ENCODE results near the gene SLC30A3. TPM values are rescaled to one million over a fixed set of nuclear protein-coding genes. Genes with fewer than 3 reads are reported as not detected.

Gene SLC30A3
- total RNA-seq, 6 experiments from 2014 or later = not detected

DNA sequence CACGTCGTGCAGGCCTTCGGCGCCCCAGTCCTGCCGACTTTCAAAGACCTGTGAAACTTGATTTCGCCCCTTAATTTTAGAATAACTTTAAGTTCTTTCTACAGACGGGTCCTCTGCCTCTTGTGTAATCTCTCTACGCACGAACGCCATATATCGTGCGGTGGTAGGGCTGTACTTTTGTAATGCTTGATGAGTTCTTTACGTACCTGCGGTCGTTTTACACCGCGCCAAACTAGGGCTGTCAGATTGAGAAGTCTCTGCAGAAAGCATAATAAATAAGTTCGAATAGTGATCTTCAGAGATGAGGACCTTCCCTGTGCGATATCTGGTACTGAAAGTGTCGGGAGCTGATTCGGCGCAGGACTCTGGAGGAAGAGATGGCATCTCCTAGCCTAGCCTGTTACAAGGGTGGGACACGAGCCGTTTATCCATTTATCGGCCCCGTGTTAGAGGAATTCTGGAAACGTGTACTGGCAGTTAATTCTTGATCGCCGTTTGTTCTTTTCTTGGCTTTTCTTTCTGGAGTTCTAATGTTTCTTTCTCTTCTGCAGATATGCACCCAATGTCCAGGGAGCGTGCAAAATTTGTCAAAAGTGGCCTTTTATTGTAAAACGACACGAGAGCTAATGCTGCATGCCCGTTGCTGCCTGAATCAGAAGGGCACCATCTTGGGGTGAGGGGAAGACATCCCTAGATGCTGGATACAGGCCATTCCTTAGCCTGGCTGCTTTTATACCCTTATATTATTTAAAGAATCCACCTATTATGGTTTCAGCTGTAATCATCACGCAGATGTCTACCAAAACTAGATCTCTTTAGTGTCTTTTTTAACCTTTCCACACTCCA is 50.0 kb downstream of the SLC30A3 start:
- peaks cover 56% of the 10 kb centered on the region for H3K4me1 Mint-ChIP-seq (ENCODE audit: low read depth)
- TF ChIP-seq, protein P1, sequence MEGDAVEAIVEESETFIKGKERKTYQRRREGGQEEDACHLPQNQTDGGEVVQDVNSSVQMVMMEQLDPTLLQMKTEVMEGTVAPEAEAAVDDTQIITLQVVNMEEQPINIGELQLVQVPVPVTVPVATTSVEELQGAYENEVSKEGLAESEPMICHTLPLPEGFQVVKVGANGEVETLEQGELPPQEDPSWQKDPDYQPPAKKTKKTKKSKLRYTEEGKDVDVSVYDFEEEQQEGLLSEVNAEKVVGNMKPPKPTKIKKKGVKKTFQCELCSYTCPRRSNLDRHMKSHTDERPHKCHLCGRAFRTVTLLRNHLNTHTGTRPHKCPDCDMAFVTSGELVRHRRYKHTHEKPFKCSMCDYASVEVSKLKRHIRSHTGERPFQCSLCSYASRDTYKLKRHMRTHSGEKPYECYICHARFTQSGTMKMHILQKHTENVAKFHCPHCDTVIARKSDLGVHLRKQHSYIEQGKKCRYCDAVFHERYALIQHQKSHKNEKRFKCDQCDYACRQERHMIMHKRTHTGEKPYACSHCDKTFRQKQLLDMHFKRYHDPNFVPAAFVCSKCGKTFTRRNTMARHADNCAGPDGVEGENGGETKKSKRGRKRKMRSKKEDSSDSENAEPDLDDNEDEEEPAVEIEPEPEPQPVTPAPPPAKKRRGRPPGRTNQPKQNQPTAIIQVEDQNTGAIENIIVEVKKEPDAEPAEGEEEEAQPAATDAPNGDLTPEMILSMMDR (IDR thresholded peaks at IDR 0.05) = no peak
- H3K27me3 Mint-ChIP-seq (ENCODE audit: insufficient read depth) = peaks cover 8% of the 10 kb centered on the region
- DNase-seq = peak; percentile 30
- peak overlapping the region; percentile 97 for H3K4me3 Mint-ChIP-seq
- peak overlapping the region; percentile 99 for H3K27ac Mint-ChIP-seq
- peaks cover 40% of the 10 kb centered on the region for H3K36me3 Mint-ChIP-seq (ENCODE audit: low read depth)
- H3K9me3 Mint-ChIP-seq = no peaks in the 10 kb centered on the region

DNA sequence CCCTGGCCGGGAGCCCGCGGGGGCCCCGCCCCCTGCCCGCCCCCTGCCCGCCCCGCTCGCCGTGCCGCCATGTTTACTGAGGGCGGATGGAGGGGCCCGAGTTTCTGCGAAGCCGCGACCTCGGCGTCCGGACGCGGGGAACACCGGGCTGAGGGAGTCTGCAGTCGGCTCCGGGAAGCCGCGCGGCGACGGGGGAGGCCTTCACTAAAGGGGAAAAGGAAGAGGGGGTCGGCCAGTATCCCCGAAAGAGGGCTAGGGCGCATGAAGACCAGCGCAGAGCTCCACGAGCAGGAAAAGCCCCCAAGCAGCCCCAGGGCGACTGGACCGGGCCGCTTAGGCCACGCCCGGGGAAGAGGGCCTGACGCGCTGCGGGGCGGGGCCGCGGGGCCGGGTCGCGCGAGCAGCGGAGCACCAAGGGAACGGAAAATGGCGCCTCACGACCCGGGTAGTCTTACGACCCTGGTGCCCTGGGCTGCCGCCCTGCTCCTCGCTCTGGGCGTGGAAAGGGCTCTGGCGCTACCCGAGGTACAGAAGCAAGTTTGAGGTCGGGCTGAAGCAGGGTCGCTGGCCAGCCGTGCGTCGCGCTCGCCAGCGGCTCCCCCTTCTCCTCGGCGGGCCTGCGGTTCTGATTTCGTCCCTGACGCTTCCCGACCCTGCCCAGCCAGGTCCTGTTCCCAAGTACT is 50.8 kb downstream of the SLC30A3 start, which contains the start of the genes ATRAID and SLC5A6:
Gene ATRAID (plus strand): TSS at position 99 of the 683 bp plus-strand sequence. CDS start 328 bp downstream, at position 427.
Gene SLC5A6 (minus strand): TSS at position 326 of the 683 bp plus-strand sequence. CDS start 4,618 bp downstream, outside the sequence.
- TF ChIP-seq, protein P1 (IDR thresholded peaks at IDR 0.05) = no peak
- peak; percentile 71 for DNase-seq
- Mint-ChIP-seq H3K9me3 (no peaks in the 10 kb centered on the region), H3K36me3 (ENCODE audit: low read depth) (peaks cover 38% of the 10 kb centered on the region), H3K4me1 (ENCODE audit: low read depth) (peaks cover 51% of the 10 kb centered on the region), H3K4me3 (peak within 1 kb of the TSS; percentile 97), H3K27ac (peak within 1 kb of the TSS; percentile 99), H3K27me3 (ENCODE audit: insufficient read depth) (peaks cover 8% of the 10 kb centered on the region)

DNA sequence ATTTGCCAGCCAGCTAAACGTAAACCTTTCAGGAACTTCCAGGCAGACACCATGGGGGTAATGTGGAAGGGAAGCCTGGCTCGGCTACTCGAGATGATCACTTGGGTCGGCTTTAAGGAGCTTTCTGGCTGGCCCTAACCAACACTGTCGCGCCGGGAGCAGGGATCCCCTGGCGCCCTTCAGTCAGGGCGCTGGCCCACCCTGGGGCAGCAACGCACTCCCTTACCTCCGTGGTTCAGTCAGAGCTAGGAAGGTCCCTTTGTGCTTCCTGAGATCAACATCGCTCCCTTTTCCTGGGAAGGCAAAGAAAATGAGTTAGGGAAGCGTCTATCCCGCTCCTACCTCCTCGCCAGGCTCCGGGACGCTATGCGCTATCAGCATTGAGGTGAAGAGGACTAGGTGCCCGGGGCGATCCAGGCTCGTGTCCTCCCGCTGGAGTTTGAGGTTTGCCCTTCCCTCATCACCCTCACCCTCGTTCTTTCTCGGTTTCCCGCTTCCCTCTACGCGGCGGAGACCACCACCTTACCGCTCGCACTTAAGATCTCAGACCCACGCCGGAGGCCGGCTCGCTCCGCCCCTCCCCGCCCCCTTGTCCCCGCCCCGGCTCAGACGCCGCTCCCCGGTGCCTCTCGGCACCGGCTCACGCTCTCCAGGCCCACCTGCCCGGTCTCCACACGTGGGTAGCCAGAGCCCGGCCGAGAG is 51.5 kb downstream of the SLC30A3 start:
- H3K4me3 Mint-ChIP-seq = peak overlapping the region; percentile 97
- peaks cover 4% of the 10 kb centered on the region for H3K27me3 Mint-ChIP-seq (ENCODE audit: insufficient read depth)
- peak overlapping the region; percentile 99 for H3K27ac Mint-ChIP-seq
- H3K36me3 Mint-ChIP-seq (ENCODE audit: low read depth) = peaks cover 38% of the 10 kb centered on the region
- DNase-seq = no peak
- H3K4me1 Mint-ChIP-seq (ENCODE audit: low read depth) = peaks cover 44% of the 10 kb centered on the region
- H3K9me3 Mint-ChIP-seq = no peaks in the 10 kb centered on the region
- TF ChIP-seq, protein P1 (IDR thresholded peaks at IDR 0.05) = no peak

DNA sequence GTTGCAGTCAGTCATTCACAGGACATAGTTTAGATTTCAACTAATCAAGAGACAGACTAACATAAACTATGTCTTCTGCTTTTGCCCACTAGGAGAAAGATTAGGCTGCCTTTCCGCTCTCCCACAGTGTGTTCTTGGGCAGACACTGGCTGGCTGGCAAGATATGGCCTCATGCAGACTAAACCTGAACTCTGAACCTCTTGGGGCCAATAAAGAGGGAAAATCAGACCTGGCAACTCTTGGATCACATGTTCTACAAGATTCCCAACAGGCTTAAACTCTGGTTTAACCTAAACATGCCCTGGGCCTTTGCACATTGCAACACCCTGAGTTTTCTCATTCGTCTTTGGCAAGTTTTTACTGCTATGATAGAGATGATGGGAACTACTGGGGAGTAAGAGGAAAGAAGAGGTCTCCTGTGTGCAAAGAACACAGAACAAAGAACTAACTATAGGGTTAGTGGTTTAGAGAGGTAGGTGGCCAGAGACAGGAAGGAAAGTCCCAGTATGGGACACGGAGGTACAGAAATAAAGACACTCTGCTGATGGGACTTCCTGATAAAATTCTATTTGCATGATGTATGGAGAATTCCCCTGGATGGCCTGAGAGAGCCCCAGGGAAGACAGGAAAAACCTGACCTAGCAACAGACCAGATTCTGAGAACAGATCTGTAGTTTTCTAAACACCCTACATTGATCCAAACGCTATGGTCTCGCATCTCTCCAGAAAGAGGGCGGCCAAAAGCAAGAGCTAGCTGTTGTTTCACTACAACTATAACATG is 53.0 kb downstream of the SLC30A3 start:
- Mint-ChIP-seq H3K4me1 (ENCODE audit: low read depth) (peaks cover 31% of the 10 kb centered on the region), H3K4me3 (peak overlapping the region; percentile 72), H3K36me3 (ENCODE audit: low read depth) (peaks cover 29% of the 10 kb centered on the region), H3K9me3 (no peaks in the 10 kb centered on the region), H3K27ac (peak overlapping the region; percentile 79), H3K27me3 (ENCODE audit: insufficient read depth) (peaks cover 4% of the 10 kb centered on the region)
- DNase-seq = peak; percentile 26
- TF ChIP-seq, protein P1 (IDR thresholded peaks at IDR 0.05) = peak; percentile 22

Data from HFFc6 (cell line).